ENCODE results near the gene TBC1D5. TPM values are rescaled to one million over a fixed set of nuclear protein-coding genes. Genes with fewer than 3 reads are reported as not detected.

The TBC1D5 gene
- total RNA-seq, 2 donors from 2014 or later: 68.8 to 77.7 TPM

DNA sequence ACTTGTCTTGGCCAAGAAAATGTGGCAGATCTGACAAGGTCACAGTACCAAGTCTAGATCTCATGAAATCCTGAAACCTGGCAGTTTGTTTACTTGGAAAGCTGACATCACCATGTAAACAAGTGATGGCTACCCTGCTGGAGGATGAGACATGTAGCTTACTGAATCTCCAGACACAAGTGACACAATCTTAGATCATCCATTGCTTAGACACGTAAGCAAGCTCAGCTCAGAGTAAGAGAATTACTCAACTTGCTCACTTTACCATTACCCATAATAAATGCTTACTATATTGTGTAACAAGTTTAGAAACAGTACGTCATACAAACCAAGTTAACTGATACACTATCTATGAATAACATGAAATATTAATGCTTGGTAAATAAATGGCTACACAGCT, 263.8 kb downstream of the TBC1D5 start:
- Mint-ChIP-seq H3K4me1 (peaks cover 3% of the 10 kb centered on the region), H3K4me3 (no peak overlapping the region), H3K36me3 (ENCODE audit: low read depth) (peaks cover 5% of the 10 kb centered on the region), H3K27ac (no peak overlapping the region), H3K27me3 (ENCODE audit: insufficient read depth) (no peaks in the 10 kb centered on the region), H3K9me3 (no peaks in the 10 kb centered on the region)
- no peaks in the 10 kb centered on the region for H3K4me1 ChIP-seq (ENCODE audit: control insufficient read depth, insufficient read depth, low read length)
- TF ChIP-seq, protein P1, sequence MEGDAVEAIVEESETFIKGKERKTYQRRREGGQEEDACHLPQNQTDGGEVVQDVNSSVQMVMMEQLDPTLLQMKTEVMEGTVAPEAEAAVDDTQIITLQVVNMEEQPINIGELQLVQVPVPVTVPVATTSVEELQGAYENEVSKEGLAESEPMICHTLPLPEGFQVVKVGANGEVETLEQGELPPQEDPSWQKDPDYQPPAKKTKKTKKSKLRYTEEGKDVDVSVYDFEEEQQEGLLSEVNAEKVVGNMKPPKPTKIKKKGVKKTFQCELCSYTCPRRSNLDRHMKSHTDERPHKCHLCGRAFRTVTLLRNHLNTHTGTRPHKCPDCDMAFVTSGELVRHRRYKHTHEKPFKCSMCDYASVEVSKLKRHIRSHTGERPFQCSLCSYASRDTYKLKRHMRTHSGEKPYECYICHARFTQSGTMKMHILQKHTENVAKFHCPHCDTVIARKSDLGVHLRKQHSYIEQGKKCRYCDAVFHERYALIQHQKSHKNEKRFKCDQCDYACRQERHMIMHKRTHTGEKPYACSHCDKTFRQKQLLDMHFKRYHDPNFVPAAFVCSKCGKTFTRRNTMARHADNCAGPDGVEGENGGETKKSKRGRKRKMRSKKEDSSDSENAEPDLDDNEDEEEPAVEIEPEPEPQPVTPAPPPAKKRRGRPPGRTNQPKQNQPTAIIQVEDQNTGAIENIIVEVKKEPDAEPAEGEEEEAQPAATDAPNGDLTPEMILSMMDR (conservative IDR thresholded peaks at IDR 0.05): no peak
- 89% methylated on average over 2 of the region's 2 CpGs; no CpG with 5 or more reads in 1 of the 2 experiments for WGBS, 2 experiments (ENCODE audit: insufficient coverage in 1 of 2, insufficient read length in 1 of 2)
- no peak overlapping the region for H3K27ac ChIP-seq (ENCODE audit: low read depth, low read length)
- H3K9ac ChIP-seq (ENCODE audit: extremely low read depth, low read length, poor library complexity, severe bottlenecking): no peak overlapping the region
- no peak overlapping the region for H3K4me3 ChIP-seq (ENCODE audit: low read length)
- H3K9me3 ChIP-seq (ENCODE audit: control insufficient read depth, low read length): peaks cover 18% of the 10 kb centered on the region
- no peaks in the 10 kb centered on the region for H3K27me3 ChIP-seq (ENCODE audit: control insufficient read depth, insufficient read depth, low read length, poor library complexity, severe bottlenecking)
- H3K36me3 ChIP-seq (ENCODE audit: control insufficient read depth, insufficient read depth, low read length): peaks cover 4% of the 10 kb centered on the region
- DNase-seq: no peak

DNA sequence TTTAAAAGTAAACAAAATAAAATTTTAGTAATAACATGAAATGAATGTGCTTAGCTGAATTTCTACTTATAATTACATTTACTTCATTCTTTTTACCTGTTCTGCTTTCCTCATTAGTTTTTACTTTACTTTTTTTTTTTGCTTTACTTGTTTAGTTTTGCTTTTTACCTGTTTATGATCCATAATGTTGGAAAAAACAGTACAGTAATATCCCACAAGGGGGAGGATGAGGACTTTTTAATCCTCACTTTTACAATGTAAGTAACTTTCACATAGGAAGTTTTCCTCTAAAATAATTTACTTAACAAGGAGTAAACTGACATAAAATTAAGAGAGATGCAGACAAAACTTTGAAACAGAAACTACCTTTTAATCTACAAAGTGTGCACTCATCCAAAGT, 268.7 kb downstream of the TBC1D5 start:
- H3K36me3 Mint-ChIP-seq (ENCODE audit: low read depth): peaks cover 3% of the 10 kb centered on the region
- H3K27ac Mint-ChIP-seq: no peak overlapping the region

DNA sequence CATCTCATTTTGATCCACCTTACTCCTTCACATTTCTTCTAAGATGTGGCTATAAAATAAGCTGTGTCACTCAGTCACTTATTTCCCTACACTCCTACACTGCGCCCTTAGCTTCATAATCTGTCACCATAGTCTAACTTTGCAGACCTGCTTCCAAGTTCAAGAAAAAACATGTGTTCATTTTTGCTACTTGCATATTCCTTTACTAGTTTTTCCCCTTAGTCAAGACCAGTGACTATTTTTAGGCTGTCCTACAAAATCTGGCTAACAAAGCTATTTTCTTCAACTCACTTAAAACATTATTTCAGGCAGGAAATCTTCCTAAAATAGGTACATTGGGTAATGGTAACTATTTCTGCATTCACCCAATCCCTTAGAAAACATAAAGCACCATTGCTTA, 272.5 kb downstream of the TBC1D5 start:
- H3K36me3 ChIP-seq (ENCODE audit: control insufficient read depth, insufficient read depth, low read length): no peaks in the 10 kb centered on the region
- H3K4me3 ChIP-seq (ENCODE audit: low read length): no peak overlapping the region
- Mint-ChIP-seq H3K27me3 (ENCODE audit: insufficient read depth) (no peaks in the 10 kb centered on the region), H3K27ac (no peak overlapping the region), H3K4me3 (no peak overlapping the region), H3K4me1 (no peaks in the 10 kb centered on the region), H3K9me3 (no peaks in the 10 kb centered on the region), H3K36me3 (ENCODE audit: low read depth) (peaks cover 3% of the 10 kb centered on the region)
- no peak overlapping the region for H3K9ac ChIP-seq (ENCODE audit: extremely low read depth, low read length, poor library complexity, severe bottlenecking)
- H3K9me3 ChIP-seq (ENCODE audit: control insufficient read depth, low read length): no peaks in the 10 kb centered on the region
- WGBS, 2 experiments (ENCODE audit: insufficient coverage in 1 of 2, insufficient read length in 1 of 2): 90 to 100% methylated on average over 1 of the region's 1 CpG
- TF ChIP-seq, protein P1 (conservative IDR thresholded peaks at IDR 0.05): no peak
- no peak for DNase-seq
- H3K27ac ChIP-seq (ENCODE audit: low read depth, low read length): no peak overlapping the region
- no peaks in the 10 kb centered on the region for H3K4me1 ChIP-seq (ENCODE audit: control insufficient read depth, insufficient read depth, low read length)
- no peaks in the 10 kb centered on the region for H3K27me3 ChIP-seq (ENCODE audit: control insufficient read depth, insufficient read depth, low read length, poor library complexity, severe bottlenecking)

More for the DNA sequence above, 268.7 kb downstream of the TBC1D5 start:
- H3K36me3 ChIP-seq (ENCODE audit: control insufficient read depth, insufficient read depth, low read length): no peaks in the 10 kb centered on the region
- no peaks in the 10 kb centered on the region for H3K9me3 Mint-ChIP-seq
- no peak overlapping the region for H3K9ac ChIP-seq (ENCODE audit: extremely low read depth, low read length, poor library complexity, severe bottlenecking)
- no peak for DNase-seq
- no peak overlapping the region for H3K27ac ChIP-seq (ENCODE audit: low read depth, low read length)
- H3K4me1 ChIP-seq (ENCODE audit: control insufficient read depth, insufficient read depth, low read length): no peaks in the 10 kb centered on the region
- peaks cover 3% of the 10 kb centered on the region for H3K4me1 Mint-ChIP-seq
- H3K4me3 Mint-ChIP-seq: no peak overlapping the region
- H3K4me3 ChIP-seq (ENCODE audit: low read length): no peak overlapping the region
- H3K27me3 ChIP-seq (ENCODE audit: control insufficient read depth, insufficient read depth, low read length, poor library complexity, severe bottlenecking): no peaks in the 10 kb centered on the region
- no peaks in the 10 kb centered on the region for H3K27me3 Mint-ChIP-seq (ENCODE audit: insufficient read depth)
- H3K9me3 ChIP-seq (ENCODE audit: control insufficient read depth, low read length): no peaks in the 10 kb centered on the region
- TF ChIP-seq, protein P1 (conservative IDR thresholded peaks at IDR 0.05): peak; percentile 54
